ENCODE data around the gene CKMT1B.
"Not testable (repeated sequence)": the region's sequence is repeated elsewhere in the genome, so short reads cannot be mapped to it uniquely, and the experiment has no call there.

Gene CKMT1B

GRCh38 chr15:43638464-43639204 lies 44.8 kb downstream of the CKMT1B start:
- not testable (repeated sequence) for DNase-seq (ENCODE audit: low spot score)
